DOHH2 (cell line): ENCODE results near the gene LRRTM4.

Source experiments
- CTCF ChIP-seq: fragments of 200-600 bp; sonication (generic); IDR thresholded peaks from one replicate; pipeline ENCODE4 v1.5.1; 2014; ENCODE audit warnings: antibody characterized with exemption, mild to moderate bottlenecking, low read depth, low read length; ENCODE audit not compliant: poor library complexity, severe bottlenecking
- EZH2phosphoT487 ChIP-seq: fragments of 200-600 bp; sonication (generic); IDR thresholded peaks from 2 replicates; pipeline ENCODE4 v1.6.1; 2017; ENCODE audit warnings: borderline replicate concordance, mild to moderate bottlenecking, antibody characterized with exemption, low read length, moderate library complexity, mixed read lengths

GRCh38 chr2:77009307-77009706 is 512.9 kb downstream of the LRRTM4 start:
- TF ChIP-seq CTCF (no peak), EZH2phosphoT487 (no peak)
